Kidney capillary endothelial cell (primary cell): ENCODE data around the gene C19orf12.
"Not testable (repeated sequence)": the region's sequence is repeated elsewhere in the genome, so short reads cannot be mapped to it uniquely, and the experiment has no call there.

Source experiments
- DNase-seq: peaks from one replicate; pipeline ENCODE4 v3.0.0-alpha.2; 2018; ENCODE audit warnings: low spot score

Gene C19orf12

GRCh38 chr19:29731331-29731850 is 16.3 kb upstream of the C19orf12 start:
- DNase-seq, result no peak

GRCh38 chr19:29727906-29728305 is 12.8 kb upstream of the C19orf12 start:
- no peak for DNase-seq

- no peak for DNase-seq
These were observed 9.7 kb upstream of the C19orf12 start for GRCh38 chr19:29724746-29725145.

GRCh38 chr19:29724102-29724641 is 9.1 kb upstream of the C19orf12 start:
- peak; percentile 14 for DNase-seq

GRCh38 chr19:29717051-29717450 is 2.0 kb upstream of the C19orf12 start:
- no peak for DNase-seq

- no peak for DNase-seq
These were observed 880 bp upstream of the C19orf12 start for GRCh38 chr19:29715701-29716581.

GRCh38 chr19:29714371-29714952 is 599 bp downstream of the C19orf12 start:
- no peak for DNase-seq

- no peak for DNase-seq
These were observed 2.1 kb downstream of the C19orf12 start for GRCh38 chr19:29712744-29713516.

GRCh38 chr19:29711584-29712132 is 3.4 kb downstream of the C19orf12 start:
- DNase-seq, result no peak

GRCh38 chr19:29709440-29709798 is 5.6 kb downstream of the C19orf12 start:
- DNase-seq, result not testable (repeated sequence)

- DNase-seq, result no peak
These were observed 6.3 kb downstream of the C19orf12 start for GRCh38 chr19:29708554-29709439.

GRCh38 chr19:29706635-29707034 is 8.4 kb downstream of the C19orf12 start:
- no peak for DNase-seq

GRCh38 chr19:29705706-29706105 is 9.4 kb downstream of the C19orf12 start:
- DNase-seq, result no peak

GRCh38 chr19:29704562-29705558 is 10.2 kb downstream of the C19orf12 start:
- DNase-seq, result no peak

GRCh38 chr19:29702963-29703320 is 12.1 kb downstream of the C19orf12 start:
- no peak for DNase-seq

GRCh38 chr19:29702161-29702962 is 12.7 kb downstream of the C19orf12 start:
- DNase-seq, result no peak

- DNase-seq, result no peak
These were observed 14.6 kb downstream of the C19orf12 start for GRCh38 chr19:29700498-29700897.

- DNase-seq, result no peak
These were observed 15.2 kb downstream of the C19orf12 start for GRCh38 chr19:29699861-29700260.
